GM23248 (cell line): Measurements from ENCODE around the gene CD274. TPM values are rescaled to one million over a fixed set of nuclear protein-coding genes. Genes with fewer than 3 reads are reported as not detected.

Source experiments
- DNase-seq: peaks from one replicate; pipeline ENCODE4 v3.0.0-alpha.2; 2015
- H2AFZ ChIP-seq: fragments of 200-600 bp; sonication (generic); 2 replicates; pipeline ENCODE4 v1.6.1; 2016; ENCODE audit warnings: antibody characterized with exemption
- H3F3A ChIP-seq: fragments of 200-600 bp; sonication (generic); 2 replicates; pipeline ENCODE4 v1.6.1; 2016; ENCODE audit warnings: mild to moderate bottlenecking, antibody characterized with exemption, mixed run types; ENCODE audit not compliant: insufficient read depth
- H3K27ac ChIP-seq: fragments of 200-600 bp; sonication (generic); 2 replicates; pipeline ENCODE4 v1.5.1; 2016; ENCODE audit warnings: mild to moderate bottlenecking
- H3K27me3 ChIP-seq: fragments of 200-600 bp; sonication (generic); replicated peaks from 2 replicates; pipeline ENCODE4 v1.6.1; 2016; ENCODE audit warnings: mild to moderate bottlenecking; ENCODE audit not compliant: insufficient read depth
- H3K36me3 ChIP-seq: fragments of 200-600 bp; sonication (generic); 2 replicates; pipeline ENCODE4 v1.6.1; 2016; ENCODE audit warnings: low read depth, mild to moderate bottlenecking
- H3K4me1 ChIP-seq: fragments of 200-600 bp; sonication (generic); 2 replicates; pipeline ENCODE4 v1.6.1; 2016; ENCODE audit warnings: mild to moderate bottlenecking; ENCODE audit not compliant: insufficient read depth
- H3K4me2 ChIP-seq: fragments of 200-600 bp; sonication (generic); one replicate; pipeline ENCODE4 v1.6.1; 2016; ENCODE audit warnings: mild to moderate bottlenecking; ENCODE audit not compliant: unreplicated experiment
- H3K4me3 ChIP-seq: fragments of 200-600 bp; sonication (generic); 2 replicates; pipeline ENCODE4 v1.5.1; 2016; ENCODE audit warnings: mild to moderate bottlenecking
- H3K79me2 ChIP-seq: fragments of 200-600 bp; sonication (generic); 2 replicates; pipeline ENCODE4 v1.6.1; 2016; ENCODE audit warnings: mild to moderate bottlenecking; ENCODE audit not compliant: insufficient read depth
- H3K9ac ChIP-seq: fragments of 200-600 bp; sonication (generic); 2 replicates; pipeline ENCODE4 v1.6.1; 2016; ENCODE audit warnings: mild to moderate bottlenecking
- H3K9me2 ChIP-seq: fragments of 200-600 bp; sonication (generic); 2 replicates; pipeline ENCODE4 v1.6.1; 2016; ENCODE audit warnings: mixed run types, mild to moderate bottlenecking, moderate library complexity; ENCODE audit not compliant: insufficient read depth
- H3K9me3 ChIP-seq: fragments of 200-600 bp; sonication (generic); one replicate; pipeline ENCODE4 v1.6.1; 2017; ENCODE audit warnings: low read depth
- H4K20me1 ChIP-seq: fragments of 200-600 bp; sonication (generic); 2 replicates; pipeline ENCODE4 v1.6.0; 2016; ENCODE audit not compliant: insufficient read depth
- EZH2 ChIP-seq: fragments of 200-600 bp; sonication (generic); IDR thresholded peaks from 2 replicates; pipeline ENCODE4 v1.6.1; 2018; ENCODE audit warnings: antibody characterized with exemption, mild to moderate bottlenecking; ENCODE audit not compliant: insufficient read depth, poor library complexity, severe bottlenecking
- EZH2phosphoT487 ChIP-seq: fragments of 200-600 bp; sonication (generic); IDR thresholded peaks from 2 replicates; pipeline ENCODE4 v1.6.1; 2018; ENCODE audit warnings: antibody characterized with exemption, moderate library complexity, mild to moderate bottlenecking, low read depth; ENCODE audit not compliant: insufficient read depth
- WGBS, 2 experiments: methylation state at CpG; one replicate each; pipeline ENCODE4 v1.1.6; 2015 to 2017; ENCODE audit warnings: low lambda C conversion rate in 2 of 2, low coverage in 1 of 2; ENCODE audit errors: missing lambda C conversion rate in 2 of 2; 5-methylcytosine and 5-hydroxymethylcytosine counted together
- in situ Hi-C: fragments of 300-500 bp; cut with MboI; formaldehyde crosslinking; loops from 2 replicates; pipeline ENCODE4 v1.15.0; 2020
- polyA plus RNA-seq: library from polyadenylated mRNA; unstranded; fragments of >200 nt; fragmentation: Nextera tagmentation; extraction: Ambion mirVana; gene quantifications from 2 replicates; pipeline ENCODE4 v1.2.1, GENCODE V29; 2016
- total RNA-seq: library from RNA; depleted of rRNA; stranded (reverse); fragments of >200 nt; shearing (Covaris generic); gene quantifications from 2 replicates; pipeline ENCODE4 v1.2.3, GENCODE V29; 2014

Gene CD274
- total and polyA plus RNA-seq, 2 experiments from 2014 or later = 4.3 to 5.2 TPM

GRCh38 chr9:5425006-5425628 lies 25.2 kb upstream of the CD274 start:
- Histone ChIP-seq H3K9me3 (no peaks in the 10 kb centered on the region), H2AFZ (no peak overlapping the region), H3K27me3 (no peaks in the 10 kb centered on the region), H3K27ac (no peak overlapping the region), H3K79me2 (no peaks in the 10 kb centered on the region), H4K20me1 (no peaks in the 10 kb centered on the region), H3K4me1 (no peaks in the 10 kb centered on the region), H3F3A (no peaks in the 10 kb centered on the region), H3K4me3 (no peak overlapping the region), H3K36me3 (no peaks in the 10 kb centered on the region), H3K9ac (no peak overlapping the region), H3K4me2 (no peak overlapping the region), H3K9me2 (no peaks in the 10 kb centered on the region)
- peak; percentile 29 for DNase-seq
- WGBS, 2 experiments = 94 to 98% methylated on average over 2 of the region's 2 CpGs
- no peak for TF ChIP-seq EZH2
- TF ChIP-seq EZH2phosphoT487 = no peak
- in situ Hi-C loops = no loop called here

GRCh38 chr9:5427005-5427404 lies 23.3 kb upstream of the CD274 start:
- no peak for DNase-seq
- H3F3A ChIP-seq = no peaks in the 10 kb centered on the region
- no peak overlapping the region for H3K4me2 ChIP-seq
- no peak overlapping the region for H2AFZ ChIP-seq
- H3K4me1 ChIP-seq = no peaks in the 10 kb centered on the region
- H3K27me3 ChIP-seq = no peaks in the 10 kb centered on the region
- no peak overlapping the region for H3K4me3 ChIP-seq
- no peaks in the 10 kb centered on the region for H4K20me1 ChIP-seq
- in situ Hi-C loops = no loop called here
- H3K9me3 ChIP-seq = no peaks in the 10 kb centered on the region
- no peak for TF ChIP-seq EZH2phosphoT487
- no peak for TF ChIP-seq EZH2
- no peaks in the 10 kb centered on the region for H3K79me2 ChIP-seq
- H3K9ac ChIP-seq = no peak overlapping the region
- no peaks in the 10 kb centered on the region for H3K9me2 ChIP-seq
- H3K27ac ChIP-seq = no peak overlapping the region
- H3K36me3 ChIP-seq = 0 out of 2 replicates have a peak, but pooled peaks cover 3% of the 10 kb centered on the region

GRCh38 chr9:5428172-5428571 lies 22.2 kb upstream of the CD274 start:
- Histone ChIP-seq H3K4me2 (no peak overlapping the region), H2AFZ (no peak overlapping the region), H3K27ac (no peak overlapping the region), H3K9me2 (no peaks in the 10 kb centered on the region), H3K9me3 (no peaks in the 10 kb centered on the region), H4K20me1 (no peaks in the 10 kb centered on the region), H3K27me3 (no peaks in the 10 kb centered on the region), H3K4me1 (no peaks in the 10 kb centered on the region), H3K4me3 (no peak overlapping the region), H3K36me3 (0 out of 2 replicates have a peak, but pooled peaks cover 3% of the 10 kb centered on the region), H3K79me2 (no peaks in the 10 kb centered on the region), H3F3A (no peaks in the 10 kb centered on the region), H3K9ac (no peak overlapping the region)
- DNase-seq = no peak
- in situ Hi-C loops = no loop called here
- WGBS, 2 experiments = 95 to 98% methylated on average over 3 of the region's 3 CpGs
- no peak for TF ChIP-seq EZH2phosphoT487
- TF ChIP-seq EZH2 = no peak

GRCh38 chr9:5428794-5429528 lies 21.4 kb upstream of the CD274 start:
- in situ Hi-C loops = no loop called here
- Histone ChIP-seq H3K36me3 (0 out of 2 replicates have a peak, but pooled peaks cover 3% of the 10 kb centered on the region), H3F3A (no peaks in the 10 kb centered on the region), H3K4me1 (no peaks in the 10 kb centered on the region), H3K27ac (no peak overlapping the region), H2AFZ (no peak overlapping the region), H3K9ac (no peak overlapping the region), H3K27me3 (no peaks in the 10 kb centered on the region), H3K4me3 (no peak overlapping the region), H3K9me2 (no peaks in the 10 kb centered on the region), H3K79me2 (no peaks in the 10 kb centered on the region), H3K4me2 (no peak overlapping the region), H3K9me3 (no peaks in the 10 kb centered on the region), H4K20me1 (no peaks in the 10 kb centered on the region)
- no peak for TF ChIP-seq EZH2phosphoT487
- TF ChIP-seq EZH2 = no peak
- WGBS, 2 experiments = 77 to 88% methylated on average over 2 of the region's 2 CpGs
- DNase-seq = peak; percentile 14
